OCI-LY1 (cell line): ENCODE results near the gene EFHC1.

Experiments
- EZH2 ChIP-seq: fragments of 200-600 bp; sonication (generic), shearing (Covaris generic); IDR thresholded peaks from 2 replicates; pipeline ENCODE4 v1.8.0; 2017; ENCODE audit warnings: borderline replicate concordance, mixed run types, mild to moderate bottlenecking, antibody characterized with exemption, low read length, moderate library complexity, mixed read lengths
- TF ChIP-seq, protein P1 (sequence below): fragments of 200-600 bp; sonication (generic), shearing (Covaris generic); IDR thresholded peaks from 2 replicates; pipeline ENCODE4 v1.5.1; 2017; ENCODE audit warnings: mild to moderate bottlenecking, antibody characterized with exemption, low read length, moderate library complexity, mixed read lengths

DNA sequence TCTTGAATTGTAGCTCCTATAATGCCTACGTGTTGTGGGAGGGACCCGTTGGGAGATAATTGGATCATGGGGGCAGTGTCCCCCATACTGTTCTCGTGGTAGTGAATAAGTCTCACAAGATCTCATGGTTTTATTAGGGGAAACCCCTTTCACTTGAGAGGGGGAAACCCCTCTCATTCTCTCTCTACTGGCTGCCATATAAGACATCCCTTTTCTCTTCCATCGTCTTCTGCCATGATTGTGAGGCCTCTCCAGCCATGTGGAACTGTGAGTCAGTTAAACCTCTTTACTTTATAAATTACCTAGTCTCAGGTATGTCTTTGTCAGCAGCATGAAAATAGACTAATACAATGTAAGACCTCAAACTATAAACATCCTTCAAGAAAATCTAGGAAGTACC is 35.1 kb upstream of the EFHC1 start:
- TF ChIP-seq, protein P1, sequence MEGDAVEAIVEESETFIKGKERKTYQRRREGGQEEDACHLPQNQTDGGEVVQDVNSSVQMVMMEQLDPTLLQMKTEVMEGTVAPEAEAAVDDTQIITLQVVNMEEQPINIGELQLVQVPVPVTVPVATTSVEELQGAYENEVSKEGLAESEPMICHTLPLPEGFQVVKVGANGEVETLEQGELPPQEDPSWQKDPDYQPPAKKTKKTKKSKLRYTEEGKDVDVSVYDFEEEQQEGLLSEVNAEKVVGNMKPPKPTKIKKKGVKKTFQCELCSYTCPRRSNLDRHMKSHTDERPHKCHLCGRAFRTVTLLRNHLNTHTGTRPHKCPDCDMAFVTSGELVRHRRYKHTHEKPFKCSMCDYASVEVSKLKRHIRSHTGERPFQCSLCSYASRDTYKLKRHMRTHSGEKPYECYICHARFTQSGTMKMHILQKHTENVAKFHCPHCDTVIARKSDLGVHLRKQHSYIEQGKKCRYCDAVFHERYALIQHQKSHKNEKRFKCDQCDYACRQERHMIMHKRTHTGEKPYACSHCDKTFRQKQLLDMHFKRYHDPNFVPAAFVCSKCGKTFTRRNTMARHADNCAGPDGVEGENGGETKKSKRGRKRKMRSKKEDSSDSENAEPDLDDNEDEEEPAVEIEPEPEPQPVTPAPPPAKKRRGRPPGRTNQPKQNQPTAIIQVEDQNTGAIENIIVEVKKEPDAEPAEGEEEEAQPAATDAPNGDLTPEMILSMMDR, result no peak
- no peak for TF ChIP-seq EZH2
